ENCODE measurements around the gene RDM1. TPM values are rescaled to one million over a fixed set of nuclear protein-coding genes. Genes with fewer than 3 reads are reported as not detected.

Gene RDM1
- total RNA-seq, 1 experiment from 2014 or later: 2.1 TPM

- Histone ChIP-seq H3K4me3 (ENCODE audit: low read depth, low read length, poor library complexity, severe bottlenecking) (no peak overlapping the region), H3K36me3 (ENCODE audit: insufficient read depth, low read length, poor library complexity, severe bottlenecking) (no peaks in the 10 kb centered on the region), H3K4me1 (ENCODE audit: insufficient read depth, low read length, poor library complexity, severe bottlenecking) (no peaks in the 10 kb centered on the region), H3K9me3 (ENCODE audit: low read depth, low read length, poor library complexity, severe bottlenecking) (no peaks in the 10 kb centered on the region), H3K27me3 (replicated peaks; ENCODE audit: insufficient read depth, low read depth, low read length, poor library complexity) (no peaks in the 10 kb centered on the region), H3K27ac (ENCODE audit: low read depth, low read length, poor library complexity, severe bottlenecking) (no peak overlapping the region)
- DNase-seq (ENCODE audit: low spot score): no peak
- ChIA-PET CTCF (no interaction called here), POLR2A (ENCODE audit: low non-redundant PET) (no interaction called here)
- no TSS peak for BruUV-seq (replicated peaks)
- TF ChIP-seq CTCF (conservative IDR thresholded peaks at IDR 0.05; ENCODE audit: low read depth, low read length): no peak
- TF ChIP-seq EZH2 (IDR thresholded peaks at IDR 0.05; ENCODE audit: borderline replicate concordance, low read depth, low read length, poor library complexity, severe bottlenecking): no peak
- intact Hi-C loops (cut with micrococcal nuclease; ENCODE audit: unreplicated experiment): no loop called here
Observed at GRCh38 chr17:35920229-35920628, 10.3 kb downstream of the RDM1 start.

- Histone ChIP-seq H3K36me3 (ENCODE audit: insufficient read depth, low read length, poor library complexity, severe bottlenecking) (no peaks in the 10 kb centered on the region), H3K27ac (ENCODE audit: low read depth, low read length, poor library complexity, severe bottlenecking) (no peak overlapping the region), H3K9me3 (ENCODE audit: low read depth, low read length, poor library complexity, severe bottlenecking) (no peaks in the 10 kb centered on the region), H3K27me3 (replicated peaks; ENCODE audit: insufficient read depth, low read depth, low read length, poor library complexity) (no peaks in the 10 kb centered on the region), H3K4me1 (ENCODE audit: insufficient read depth, low read length, poor library complexity, severe bottlenecking) (no peaks in the 10 kb centered on the region), H3K4me3 (ENCODE audit: low read depth, low read length, poor library complexity, severe bottlenecking) (no peak overlapping the region)
- ChIA-PET POLR2A (ENCODE audit: low non-redundant PET) (no interaction called here), CTCF (no interaction called here)
- no peak for DNase-seq (ENCODE audit: low spot score)
- intact Hi-C loops (cut with micrococcal nuclease; ENCODE audit: unreplicated experiment): no loop called here
- no TSS peak for BruUV-seq (replicated peaks)
- TF ChIP-seq CTCF (conservative IDR thresholded peaks at IDR 0.05; ENCODE audit: low read depth, low read length) (no peak), EZH2 (IDR thresholded peaks at IDR 0.05; ENCODE audit: borderline replicate concordance, low read depth, low read length, poor library complexity, severe bottlenecking) (no peak)
Observed at GRCh38 chr17:35918665-35919064, 11.9 kb downstream of the RDM1 start.

GRCh38 chr17:35917519-35918213 is 12.9 kb downstream of the RDM1 start:
- ChIA-PET CTCF (no interaction called here), POLR2A (ENCODE audit: low non-redundant PET) (no interaction called here)
- H3K27ac ChIP-seq (ENCODE audit: low read depth, low read length, poor library complexity, severe bottlenecking): no peak overlapping the region
- no peaks in the 10 kb centered on the region for H3K27me3 ChIP-seq (replicated peaks; ENCODE audit: insufficient read depth, low read depth, low read length, poor library complexity)
- no peaks in the 10 kb centered on the region for H3K9me3 ChIP-seq (ENCODE audit: low read depth, low read length, poor library complexity, severe bottlenecking)
- H3K4me1 ChIP-seq (ENCODE audit: insufficient read depth, low read length, poor library complexity, severe bottlenecking): no peaks in the 10 kb centered on the region
- H3K36me3 ChIP-seq (ENCODE audit: insufficient read depth, low read length, poor library complexity, severe bottlenecking): no peaks in the 10 kb centered on the region
- no TSS peak for BruUV-seq (replicated peaks)
- intact Hi-C loops (cut with micrococcal nuclease; ENCODE audit: unreplicated experiment): no loop called here
- H3K4me3 ChIP-seq (ENCODE audit: low read depth, low read length, poor library complexity, severe bottlenecking): no peak overlapping the region
- TF ChIP-seq EZH2 (IDR thresholded peaks at IDR 0.05; ENCODE audit: borderline replicate concordance, low read depth, low read length, poor library complexity, severe bottlenecking): no peak
- TF ChIP-seq CTCF (conservative IDR thresholded peaks at IDR 0.05; ENCODE audit: low read depth, low read length): no peak
- DNase-seq (ENCODE audit: low spot score): no peak

Measured in A673 (cell line).